Esophagus muscularis mucosa (tissue), 4 donors: ENCODE results near the gene TMTC2.

ENCODE experiments used
- CTCF ChIP-seq, 3 experiments: fragments of 200-600 bp in 2 of 3; fragments of 450-650 bp in 1 of 3; sonication (generic) in 2 of 3; IDR thresholded peaks; one replicate each; pipeline ENCODE4 v1.5.1; 2017 to 2019; ENCODE audit warnings: antibody characterized with exemption in 3 of 3, mild to moderate bottlenecking in 2 of 3, moderate library complexity in 1 of 3
- EP300 ChIP-seq: sonication (generic); formaldehyde crosslinking; IDR thresholded peaks from one replicate; pipeline ENCODE4 v1.6.1; 2017; ENCODE audit warnings: antibody characterized with exemption
- POLR2A ChIP-seq: fragments of 450-650 bp; IDR thresholded peaks from one replicate; pipeline ENCODE4 v1.6.1; 2017; ENCODE audit warnings: antibody characterized with exemption, moderate library complexity, mild to moderate bottlenecking, low read depth

GRCh38 chr12:82950356-82950755, 263.6 kb downstream of the TMTC2 start:
- TF ChIP-seq CTCF (IDR thresholded peaks at IDR 0.05), result no peak
- no peak for TF ChIP-seq POLR2A
- no peak for TF ChIP-seq EP300
